ENCODE data around the gene HOXC5. TPM values are rescaled to one million over a fixed set of nuclear protein-coding genes. Genes with fewer than 3 reads are reported as not detected.

HOXC5 gene
- polyA plus RNA-seq, 2 donors = 0.41 to 0.96 TPM

GRCh38 chr12:54032086-54032619, 697 bp upstream of the HOXC5 start:
- no peaks in the 10 kb centered on the region for H3K36me3 ChIP-seq (ENCODE audit: control insufficient read depth in 2 of 2, insufficient read depth in 2 of 2, low read length in 1 of 2)
- 39 to 46% methylated on average over 6 of the region's 6 CpGs for WGBS, 2 donors
- H3K27ac ChIP-seq (ENCODE audit: low read depth in 2 of 2, low read length in 1 of 2) = no peak overlapping the region
- no peaks in the 10 kb centered on the region for H3K9me3 ChIP-seq (ENCODE audit: control insufficient read depth in 2 of 2, insufficient read depth in 1 of 2, low read depth in 1 of 2, low read length in 1 of 2)
- no peak overlapping the region for H3K4me3 ChIP-seq (ENCODE audit: low read depth in 1 of 2, low read length in 2 of 2)
- H3K27me3 ChIP-seq (ENCODE audit: control insufficient read depth in 1 of 2, insufficient read depth in 2 of 2, low read length in 2 of 2) = peaks cover 0 to 4% of the 10 kb centered on the region in 2 donors
- peaks cover 0 to 10% of the 10 kb centered on the region in 2 donors for H3K4me1 ChIP-seq (ENCODE audit: control insufficient read depth in 2 of 2, insufficient read depth in 2 of 2, low read length in 1 of 2)

DNA sequence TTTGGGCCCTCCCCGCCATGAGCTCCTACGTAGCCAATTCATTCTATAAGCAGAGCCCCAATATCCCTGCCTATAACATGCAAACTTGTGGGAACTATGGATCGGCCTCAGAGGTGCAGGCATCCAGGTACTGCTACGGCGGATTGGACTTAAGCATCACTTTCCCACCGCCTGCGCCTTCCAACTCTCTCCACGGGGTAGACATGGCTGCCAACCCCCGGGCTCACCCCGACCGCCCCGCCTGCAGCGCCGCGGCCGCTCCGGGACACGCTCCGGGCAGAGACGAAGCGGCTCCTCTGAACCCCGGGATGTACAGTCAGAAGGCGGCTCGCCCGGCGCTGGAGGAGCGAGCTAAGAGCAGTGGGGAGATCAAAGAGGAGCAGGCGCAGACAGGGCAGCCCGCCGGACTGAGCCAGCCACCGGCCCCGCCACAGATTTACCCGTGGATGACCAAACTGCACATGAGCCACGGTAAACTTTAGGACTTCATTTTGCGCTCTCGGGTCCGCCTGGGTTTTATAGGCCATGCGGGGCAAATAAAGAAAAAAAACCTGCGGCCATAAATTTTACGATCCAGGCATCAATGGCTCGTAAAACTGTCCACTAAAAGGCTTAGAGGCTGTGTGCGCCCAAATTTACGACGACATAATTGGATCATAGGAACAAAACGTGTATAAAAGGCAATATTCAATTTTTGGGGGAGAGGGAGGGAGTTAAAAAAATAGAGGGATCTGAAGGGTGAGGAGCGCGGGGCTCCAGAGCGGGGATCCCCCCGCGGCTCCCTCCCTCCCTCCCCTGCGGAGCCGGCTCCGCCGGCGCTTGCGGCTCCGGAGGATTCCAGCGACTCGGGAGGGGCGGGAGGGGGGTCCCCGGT, 493 bp downstream of the HOXC5 start:
- Histone ChIP-seq H3K36me3 (ENCODE audit: control insufficient read depth in 2 of 2, insufficient read depth in 2 of 2, low read length in 1 of 2) (no peaks in the 10 kb centered on the region), H3K4me3 (ENCODE audit: low read depth in 1 of 2, low read length in 2 of 2) (peak overlapping the region; percentile 29 to 53), H3K27ac (ENCODE audit: low read depth in 2 of 2, low read length in 1 of 2) (peak overlapping the region; percentile 42 to 86), H3K27me3 (ENCODE audit: control insufficient read depth in 1 of 2, insufficient read depth in 2 of 2, low read length in 2 of 2) (peaks cover 0 to 4% of the 10 kb centered on the region in 2 donors), H3K4me1 (ENCODE audit: control insufficient read depth in 2 of 2, insufficient read depth in 2 of 2, low read length in 1 of 2) (peaks cover 0 to 13% of the 10 kb centered on the region in 2 donors), H3K9me3 (ENCODE audit: control insufficient read depth in 2 of 2, insufficient read depth in 1 of 2, low read depth in 1 of 2, low read length in 1 of 2) (no peaks in the 10 kb centered on the region)
- WGBS, 2 donors = 2 to 3% methylated on average over 46 to 61 of the region's 61 CpGs

DNA sequence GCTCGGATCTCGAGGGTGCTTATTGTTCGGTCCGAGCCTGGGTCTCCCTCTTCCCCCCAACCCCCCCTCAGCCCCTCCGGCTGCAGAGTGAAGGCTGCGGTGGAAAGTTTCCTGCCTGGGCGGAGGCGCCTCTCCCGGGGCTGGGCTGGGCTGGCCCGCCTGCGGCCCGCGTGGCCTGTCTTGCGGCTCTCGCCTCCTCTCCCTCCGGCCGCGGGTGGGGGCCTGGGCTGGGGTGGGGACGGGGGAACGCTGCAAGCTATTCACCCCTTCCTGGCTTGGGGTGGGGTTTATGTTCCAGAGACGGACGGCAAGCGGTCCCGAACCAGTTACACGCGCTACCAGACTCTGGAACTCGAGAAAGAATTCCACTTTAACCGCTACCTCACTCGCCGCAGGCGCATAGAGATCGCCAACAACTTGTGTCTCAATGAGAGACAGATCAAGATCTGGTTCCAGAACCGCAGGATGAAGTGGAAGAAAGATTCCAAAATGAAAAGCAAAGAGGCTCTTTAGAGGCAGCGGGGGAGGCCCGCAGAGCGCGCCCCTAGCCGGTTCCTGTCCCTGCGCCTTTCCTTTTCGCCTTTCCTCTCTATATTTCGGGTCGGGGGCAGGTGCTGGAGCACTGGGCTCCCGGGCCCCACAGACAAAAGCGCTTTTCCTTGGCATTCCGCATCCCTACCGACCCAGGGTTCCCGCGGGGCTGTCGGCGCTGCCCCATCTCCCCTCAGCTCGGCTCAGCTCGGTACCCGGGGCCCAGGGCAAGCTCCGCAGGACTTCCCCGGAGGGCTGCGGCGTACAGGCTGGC, 1.3 kb downstream of the HOXC5 start:
- H3K27me3 ChIP-seq (ENCODE audit: control insufficient read depth in 1 of 2, insufficient read depth in 2 of 2, low read length in 2 of 2) = peaks cover 0 to 4% of the 10 kb centered on the region in 2 donors
- H3K36me3 ChIP-seq (ENCODE audit: control insufficient read depth in 2 of 2, insufficient read depth in 2 of 2, low read length in 1 of 2) = no peaks in the 10 kb centered on the region
- H3K27ac ChIP-seq (ENCODE audit: low read depth in 2 of 2, low read length in 1 of 2) = peak overlapping the region; percentile 38 to 42
- peaks cover 0 to 18% of the 10 kb centered on the region in 2 donors for H3K4me1 ChIP-seq (ENCODE audit: control insufficient read depth in 2 of 2, insufficient read depth in 2 of 2, low read length in 1 of 2)
- H3K9me3 ChIP-seq (ENCODE audit: control insufficient read depth in 2 of 2, insufficient read depth in 1 of 2, low read depth in 1 of 2, low read length in 1 of 2) = no peaks in the 10 kb centered on the region
- H3K4me3 ChIP-seq (ENCODE audit: low read depth in 1 of 2, low read length in 2 of 2) = peak overlapping the region; percentile 19 to 53
- 11 to 18% methylated on average over 54 to 57 of the region's 57 CpGs for WGBS, 2 donors

DNA sequence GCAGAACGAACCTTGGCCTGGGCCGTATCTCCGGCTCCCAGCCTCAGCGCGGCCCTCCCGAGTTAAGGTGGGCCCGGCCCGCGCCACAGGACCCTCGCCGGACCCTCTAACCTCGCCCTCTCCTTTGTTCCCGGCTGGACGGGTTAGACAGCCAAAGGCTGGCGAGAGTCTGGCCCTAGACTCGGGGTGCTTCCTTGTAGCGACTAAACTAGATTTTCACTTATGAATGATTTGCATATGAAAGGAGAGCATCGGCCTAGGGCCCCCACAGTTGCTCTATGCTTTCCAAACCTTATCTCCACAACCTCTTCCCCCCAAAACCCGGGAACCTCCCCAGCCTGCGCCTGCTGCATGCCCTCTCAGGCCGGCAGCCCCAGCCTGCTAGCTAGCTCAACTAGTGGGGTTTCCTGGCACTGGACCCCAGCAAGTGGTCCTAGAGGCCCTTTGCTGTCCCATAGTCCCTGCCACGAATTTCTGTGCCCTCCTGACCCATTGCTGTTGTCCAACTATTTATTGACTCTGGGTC, 2.0 kb downstream of the HOXC5 start:
- no peaks in the 10 kb centered on the region for H3K9me3 ChIP-seq (ENCODE audit: control insufficient read depth in 2 of 2, insufficient read depth in 1 of 2, low read depth in 1 of 2, low read length in 1 of 2)
- H3K27ac ChIP-seq (ENCODE audit: low read depth in 2 of 2, low read length in 1 of 2) = peak overlapping the region in 1 of 2 donors; percentile 38
- peak overlapping the region; percentile 19 to 53 for H3K4me3 ChIP-seq (ENCODE audit: low read depth in 1 of 2, low read length in 2 of 2)
- 42 to 48% methylated on average over 22 of the region's 22 CpGs for WGBS, 2 donors
- H3K36me3 ChIP-seq (ENCODE audit: control insufficient read depth in 2 of 2, insufficient read depth in 2 of 2, low read length in 1 of 2) = no peaks in the 10 kb centered on the region
- peaks cover 0 to 18% of the 10 kb centered on the region in 2 donors for H3K4me1 ChIP-seq (ENCODE audit: control insufficient read depth in 2 of 2, insufficient read depth in 2 of 2, low read length in 1 of 2)
- no peaks in the 10 kb centered on the region for H3K27me3 ChIP-seq (ENCODE audit: control insufficient read depth in 1 of 2, insufficient read depth in 2 of 2, low read length in 2 of 2)

GRCh38 chr12:54035568-54036264, 2.9 kb downstream of the HOXC5 start:
- H3K27ac ChIP-seq (ENCODE audit: low read depth in 2 of 2, low read length in 1 of 2) = no peak overlapping the region
- no peaks in the 10 kb centered on the region for H3K36me3 ChIP-seq (ENCODE audit: control insufficient read depth in 2 of 2, insufficient read depth in 2 of 2, low read length in 1 of 2)
- no peak overlapping the region for H3K4me3 ChIP-seq (ENCODE audit: low read depth in 1 of 2, low read length in 2 of 2)
- 58 to 71% methylated on average over 6 of the region's 6 CpGs for WGBS, 2 donors
- H3K9me3 ChIP-seq (ENCODE audit: control insufficient read depth in 2 of 2, insufficient read depth in 1 of 2, low read depth in 1 of 2, low read length in 1 of 2) = no peaks in the 10 kb centered on the region
- H3K4me1 ChIP-seq (ENCODE audit: control insufficient read depth in 2 of 2, insufficient read depth in 2 of 2, low read length in 1 of 2) = peaks cover 0 to 18% of the 10 kb centered on the region in 2 donors
- H3K27me3 ChIP-seq (ENCODE audit: control insufficient read depth in 1 of 2, insufficient read depth in 2 of 2, low read length in 2 of 2) = no peaks in the 10 kb centered on the region

DNA sequence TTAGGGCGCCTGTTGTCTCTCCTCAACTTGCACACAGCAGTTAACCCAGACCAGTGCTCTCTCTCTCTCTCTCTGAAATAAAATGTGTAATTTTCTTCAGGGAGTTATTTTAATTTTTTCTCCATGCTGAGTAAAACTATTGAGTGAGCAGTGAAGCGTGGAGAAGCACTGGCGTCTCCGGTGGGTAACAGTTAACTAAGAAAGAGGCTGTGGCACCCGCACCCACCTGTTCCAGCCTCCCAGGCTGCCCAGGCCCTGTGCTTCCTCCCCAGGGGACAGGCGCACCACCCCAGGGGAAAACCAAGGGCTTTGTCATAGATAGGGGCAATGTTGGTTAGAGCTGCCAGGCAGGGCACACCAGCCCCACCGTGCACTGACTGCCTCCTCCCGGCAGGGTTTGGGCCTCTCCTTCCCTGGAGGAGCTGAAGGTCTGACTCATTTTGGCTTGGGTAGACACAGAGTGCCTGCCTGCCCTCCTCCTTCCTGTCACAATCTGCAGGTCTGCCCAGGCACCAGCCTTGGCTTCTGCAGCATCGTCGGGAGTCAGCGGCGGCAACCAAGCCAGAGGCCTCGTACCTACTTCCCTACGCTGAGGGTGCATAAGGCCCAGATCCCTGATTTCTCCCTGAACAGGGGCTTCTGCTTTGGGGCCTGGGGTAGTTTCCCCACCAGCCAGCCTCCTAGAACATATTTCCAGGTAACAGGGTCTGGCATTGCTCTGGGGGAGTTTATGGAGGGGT, 3.9 kb downstream of the HOXC5 start:
- Histone ChIP-seq H3K27ac (ENCODE audit: low read depth in 2 of 2, low read length in 1 of 2) (peak overlapping the region; percentile 14 to 85), H3K9me3 (ENCODE audit: control insufficient read depth in 2 of 2, insufficient read depth in 1 of 2, low read depth in 1 of 2, low read length in 1 of 2) (no peaks in the 10 kb centered on the region), H3K4me3 (ENCODE audit: low read depth in 1 of 2, low read length in 2 of 2) (peak overlapping the region in 1 of 2 donors; percentile 23), H3K4me1 (ENCODE audit: control insufficient read depth in 2 of 2, insufficient read depth in 2 of 2, low read length in 1 of 2) (peaks cover 0 to 18% of the 10 kb centered on the region in 2 donors), H3K36me3 (ENCODE audit: control insufficient read depth in 2 of 2, insufficient read depth in 2 of 2, low read length in 1 of 2) (no peaks in the 10 kb centered on the region), H3K27me3 (ENCODE audit: control insufficient read depth in 1 of 2, insufficient read depth in 2 of 2, low read length in 2 of 2) (no peaks in the 10 kb centered on the region)
- WGBS, 2 donors = 47 to 60% methylated on average over 14 of the region's 14 CpGs

- Histone ChIP-seq H3K9me3 (ENCODE audit: control insufficient read depth in 2 of 2, insufficient read depth in 1 of 2, low read depth in 1 of 2, low read length in 1 of 2) (no peaks in the 10 kb centered on the region), H3K36me3 (ENCODE audit: control insufficient read depth in 2 of 2, insufficient read depth in 2 of 2, low read length in 1 of 2) (no peaks in the 10 kb centered on the region), H3K4me1 (ENCODE audit: control insufficient read depth in 2 of 2, insufficient read depth in 2 of 2, low read length in 1 of 2) (peaks cover 0 to 15% of the 10 kb centered on the region in 2 donors), H3K27me3 (ENCODE audit: control insufficient read depth in 1 of 2, insufficient read depth in 2 of 2, low read length in 2 of 2) (no peaks in the 10 kb centered on the region), H3K4me3 (ENCODE audit: low read depth in 1 of 2, low read length in 2 of 2) (peak overlapping the region in 1 of 2 donors; percentile 23), H3K27ac (ENCODE audit: low read depth in 2 of 2, low read length in 1 of 2) (peak overlapping the region; percentile 78 to 91)
- 44 to 51% methylated on average over 14 of the region's 14 CpGs for WGBS, 2 donors
Observed at GRCh38 chr12:54037360-54038283, 4.8 kb downstream of the HOXC5 start.

DNA sequence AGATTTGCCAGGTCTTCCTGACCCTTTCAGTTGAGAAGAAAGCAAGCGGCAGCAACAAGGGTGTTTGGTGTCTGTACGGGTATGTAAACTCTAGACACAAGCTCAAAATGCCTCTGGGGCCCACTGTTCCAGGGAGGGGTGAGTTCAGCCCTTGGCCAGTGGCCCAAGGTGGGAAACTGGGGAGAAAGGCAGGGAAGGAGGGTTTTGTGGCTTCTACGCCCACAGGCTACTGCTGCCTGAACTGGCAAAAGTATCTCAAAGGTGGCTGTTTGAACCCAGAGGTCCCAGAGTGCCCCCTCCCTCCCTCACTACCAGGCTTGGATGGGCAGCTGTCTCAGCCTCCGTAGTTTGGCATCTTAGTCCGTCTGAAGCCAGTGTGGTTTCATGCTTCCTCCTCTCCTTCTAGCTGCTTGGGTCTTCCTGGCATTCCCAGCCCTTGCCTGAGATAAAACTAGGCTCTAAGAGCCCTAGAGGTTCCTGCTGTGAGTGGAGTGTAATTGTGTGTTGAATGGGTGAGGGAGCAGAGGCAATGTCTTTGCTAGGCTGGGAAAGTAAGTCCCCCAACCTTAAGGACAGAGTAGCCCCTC, 5.5 kb downstream of the HOXC5 start:
- 46 to 51% methylated on average over 5 of the region's 5 CpGs for WGBS, 2 donors
- Histone ChIP-seq H3K36me3 (ENCODE audit: control insufficient read depth in 2 of 2, insufficient read depth in 2 of 2, low read length in 1 of 2) (no peaks in the 10 kb centered on the region), H3K27ac (ENCODE audit: low read depth in 2 of 2, low read length in 1 of 2) (peak overlapping the region; percentile 78 to 91), H3K27me3 (ENCODE audit: control insufficient read depth in 1 of 2, insufficient read depth in 2 of 2, low read length in 2 of 2) (no peaks in the 10 kb centered on the region), H3K4me1 (ENCODE audit: control insufficient read depth in 2 of 2, insufficient read depth in 2 of 2, low read length in 1 of 2) (peaks cover 0 to 15% of the 10 kb centered on the region in 2 donors), H3K9me3 (ENCODE audit: control insufficient read depth in 2 of 2, insufficient read depth in 1 of 2, low read depth in 1 of 2, low read length in 1 of 2) (no peaks in the 10 kb centered on the region), H3K4me3 (ENCODE audit: low read depth in 1 of 2, low read length in 2 of 2) (peak overlapping the region in 1 of 2 donors; percentile 21)

Measured in esophagus (tissue), 2 donors.